GM12872 (cell line): ENCODE data around the gene SLC2A10.

ENCODE experiments used
- TF ChIP-seq, protein P1 (sequence below): IDR thresholded peaks from 3 replicates; pipeline ENCODE4 v1.5.1; 2011; ENCODE audit warnings: low read depth, mild to moderate bottlenecking, low read length, moderate library complexity; ENCODE audit not compliant: insufficient read depth

Gene SLC2A10

DNA sequence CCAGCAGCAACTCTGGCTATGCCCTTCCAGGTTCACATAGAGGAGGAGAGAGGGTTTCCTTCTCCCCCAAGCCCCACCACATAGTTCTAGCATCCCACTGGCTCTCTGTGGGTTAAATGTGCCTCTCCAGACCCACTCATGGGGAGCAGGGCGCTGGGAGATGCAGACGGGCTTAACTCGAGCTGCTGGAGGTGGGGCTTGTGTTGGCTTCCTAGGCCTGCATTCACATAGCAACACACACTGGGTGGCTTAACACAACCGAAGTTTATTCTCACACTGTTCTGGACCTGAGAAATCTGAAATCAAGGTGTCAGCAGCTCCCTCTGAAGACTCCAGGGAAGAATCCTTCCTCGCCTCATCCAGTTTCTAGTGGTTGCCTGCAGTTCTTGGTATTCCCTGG lies 33.6 kb downstream of the SLC2A10 start:
- TF ChIP-seq, protein P1, sequence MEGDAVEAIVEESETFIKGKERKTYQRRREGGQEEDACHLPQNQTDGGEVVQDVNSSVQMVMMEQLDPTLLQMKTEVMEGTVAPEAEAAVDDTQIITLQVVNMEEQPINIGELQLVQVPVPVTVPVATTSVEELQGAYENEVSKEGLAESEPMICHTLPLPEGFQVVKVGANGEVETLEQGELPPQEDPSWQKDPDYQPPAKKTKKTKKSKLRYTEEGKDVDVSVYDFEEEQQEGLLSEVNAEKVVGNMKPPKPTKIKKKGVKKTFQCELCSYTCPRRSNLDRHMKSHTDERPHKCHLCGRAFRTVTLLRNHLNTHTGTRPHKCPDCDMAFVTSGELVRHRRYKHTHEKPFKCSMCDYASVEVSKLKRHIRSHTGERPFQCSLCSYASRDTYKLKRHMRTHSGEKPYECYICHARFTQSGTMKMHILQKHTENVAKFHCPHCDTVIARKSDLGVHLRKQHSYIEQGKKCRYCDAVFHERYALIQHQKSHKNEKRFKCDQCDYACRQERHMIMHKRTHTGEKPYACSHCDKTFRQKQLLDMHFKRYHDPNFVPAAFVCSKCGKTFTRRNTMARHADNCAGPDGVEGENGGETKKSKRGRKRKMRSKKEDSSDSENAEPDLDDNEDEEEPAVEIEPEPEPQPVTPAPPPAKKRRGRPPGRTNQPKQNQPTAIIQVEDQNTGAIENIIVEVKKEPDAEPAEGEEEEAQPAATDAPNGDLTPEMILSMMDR = no peak

DNA sequence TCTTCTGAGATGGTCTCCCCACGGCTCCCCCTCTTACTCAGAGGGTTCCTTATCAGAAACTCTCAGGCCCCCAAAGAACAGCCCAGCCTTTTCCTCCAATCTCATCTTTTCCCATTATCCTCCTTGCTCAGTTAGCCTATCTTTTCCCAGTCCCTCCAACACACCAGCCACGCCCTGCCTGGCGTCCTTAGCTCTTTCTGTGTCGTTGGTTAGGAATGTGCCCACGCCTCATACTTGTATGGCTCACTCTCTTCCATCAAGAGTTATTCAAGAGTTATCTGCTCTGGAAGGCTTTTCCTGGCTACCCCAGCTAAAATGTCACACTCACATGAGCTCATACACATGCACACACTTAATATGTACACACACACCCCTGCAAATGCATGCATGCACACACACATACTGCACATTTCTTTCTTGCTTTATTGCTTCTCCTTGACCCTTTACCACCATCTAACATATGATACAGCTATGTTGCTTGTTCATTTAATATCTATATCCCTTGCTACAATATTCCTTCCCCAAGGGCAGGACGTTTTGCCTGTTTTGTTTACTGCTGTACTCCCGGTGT lies 37.6 kb downstream of the SLC2A10 start:
- TF ChIP-seq, protein P1 = no peak

DNA sequence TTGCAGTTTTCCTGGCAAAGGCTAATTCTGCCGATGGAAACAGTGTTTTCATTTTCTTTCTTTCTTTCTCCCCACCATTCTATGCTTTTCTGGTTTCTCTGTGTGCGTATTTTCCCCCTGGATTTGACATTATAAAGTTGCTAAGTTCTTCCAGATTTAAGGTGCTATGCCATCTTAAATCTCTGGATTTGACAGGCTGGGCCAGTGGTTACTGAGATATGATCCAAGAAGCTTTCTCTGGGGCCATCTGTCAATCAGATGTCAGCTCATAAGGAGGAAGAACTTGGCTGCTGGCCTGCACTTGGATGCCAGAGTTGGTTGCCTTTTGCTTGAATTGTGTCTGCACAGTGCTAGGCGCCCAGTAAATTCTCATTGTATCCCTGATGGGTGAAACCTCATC lies 39.7 kb downstream of the SLC2A10 start:
- TF ChIP-seq, protein P1 = no peak

DNA sequence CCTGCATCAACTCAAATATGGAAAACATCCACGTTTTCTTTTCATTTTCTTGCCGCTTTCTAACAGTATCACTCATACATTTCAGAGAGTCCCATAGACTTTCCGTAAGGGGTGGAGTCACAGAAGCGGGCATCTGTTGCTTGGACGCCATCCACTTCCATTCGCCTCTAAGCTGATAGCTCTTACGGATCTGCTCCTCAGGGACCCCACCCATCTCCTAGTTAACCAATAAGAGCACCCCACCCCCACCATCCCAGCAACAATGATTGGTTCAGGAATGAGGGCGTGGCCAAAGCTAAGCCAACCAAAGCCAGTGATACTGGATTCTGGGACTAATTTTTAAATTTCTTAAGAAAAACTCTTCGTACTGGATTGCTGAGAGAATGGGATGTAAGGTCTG lies 42.4 kb downstream of the SLC2A10 start:
- TF ChIP-seq, protein P1 = no peak

DNA sequence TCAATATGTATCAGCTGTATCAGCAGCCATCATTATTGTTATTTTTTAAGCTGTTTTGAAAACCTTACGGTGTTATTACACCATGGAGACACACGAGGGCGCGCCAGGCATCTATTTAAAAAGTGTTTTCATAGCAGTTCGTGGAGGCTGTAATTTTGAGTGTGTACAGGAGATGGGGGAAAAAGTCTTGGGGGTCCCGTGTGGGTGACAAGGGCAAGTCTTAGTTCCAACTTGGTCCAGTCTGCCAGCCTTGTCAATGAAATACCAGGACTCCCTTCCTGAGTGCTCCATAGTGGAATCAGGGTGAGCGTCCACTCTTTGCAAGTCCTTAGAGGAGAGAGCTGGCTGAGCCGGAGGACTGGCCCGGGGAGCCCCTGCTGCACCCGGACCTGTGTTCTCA lies 43.3 kb downstream of the SLC2A10 start:
- TF ChIP-seq, protein P1 = peak; percentile 62

DNA sequence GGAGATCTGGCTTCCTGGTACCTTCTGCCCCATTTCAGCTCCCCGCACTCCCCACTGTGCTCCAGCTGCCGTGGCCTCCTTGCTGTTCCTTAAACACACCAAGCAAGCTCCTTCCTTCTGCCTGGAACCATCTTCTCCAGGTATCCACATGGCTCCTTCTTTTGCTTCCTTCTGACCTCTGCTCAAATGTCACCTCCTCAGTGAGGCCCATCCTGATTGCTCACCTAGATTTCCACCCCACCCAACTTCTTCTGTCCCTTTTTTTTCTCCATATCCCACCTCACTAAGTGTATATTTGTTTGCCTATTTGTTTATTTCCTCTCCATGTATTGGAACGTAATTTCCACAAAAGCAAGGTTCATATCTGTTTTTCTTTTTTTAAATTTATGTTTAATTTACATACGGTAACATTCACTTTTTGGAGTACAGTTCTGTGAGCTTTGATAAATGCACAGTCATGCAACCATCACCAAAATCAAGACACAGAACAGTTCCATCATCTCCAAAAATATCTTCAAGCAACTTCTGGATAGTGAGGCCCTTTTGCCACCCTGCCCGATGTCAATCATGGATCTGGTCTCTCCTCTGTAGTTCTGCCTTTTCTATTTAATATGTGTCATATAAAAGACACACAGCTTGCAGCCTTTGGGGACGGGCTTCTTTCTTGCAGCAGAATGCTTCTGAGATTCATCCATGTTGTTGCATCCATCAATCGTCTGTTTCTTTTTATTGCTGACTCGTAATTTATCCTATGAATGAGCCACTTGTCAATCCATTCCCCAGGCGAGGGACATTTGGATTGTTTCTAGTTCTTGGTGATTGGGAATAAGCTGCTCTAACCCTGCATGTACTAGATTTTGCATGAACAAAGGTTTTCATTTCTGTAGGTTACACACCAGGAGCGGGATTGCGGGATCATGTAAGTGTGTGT lies 46.3 kb downstream of the SLC2A10 start:
- TF ChIP-seq, protein P1 = no peak

DNA sequence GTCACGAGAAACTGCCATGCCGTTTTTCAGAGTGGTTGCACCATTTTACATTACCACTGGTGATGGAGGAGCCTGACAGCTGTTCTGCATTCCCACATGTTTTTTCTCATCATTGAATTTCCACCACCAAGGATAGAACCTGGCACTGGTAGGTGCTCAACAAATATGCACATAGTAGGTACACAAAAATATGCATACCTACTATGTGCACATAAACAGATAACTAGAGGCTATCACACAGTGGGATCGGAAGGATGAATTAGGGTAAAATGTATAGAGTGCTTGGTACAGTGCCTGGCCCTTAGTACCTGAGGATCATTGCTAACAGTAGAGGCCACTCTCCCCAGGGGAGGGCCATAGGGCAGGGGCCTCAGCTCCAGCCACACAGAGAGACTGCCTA lies 47.0 kb downstream of the SLC2A10 start:
- TF ChIP-seq, protein P1 = no peak
